HepG2 (cell line): Measurements from ENCODE around the gene PSEN1. TPM values are rescaled to one million over a fixed set of nuclear protein-coding genes. Genes with fewer than 3 reads are reported as not detected.
A peak's percentile ranks its signal among the peaks of the same experiment; 100 is the strongest.

ENCODE experiments used
- AGO2 ChIP-seq: fragments of 200-400 bp; formaldehyde crosslinking; optimal IDR thresholded peaks from 2 replicates; pipeline ENCODE3; 2017; ENCODE audit warnings: mild to moderate bottlenecking, low read depth, low read length, moderate library complexity
- ARHGAP35 ChIP-seq: sonication (generic); formaldehyde crosslinking; IDR thresholded peaks from 2 replicates; pipeline ENCODE4 v1.9.0; 2022; ENCODE audit warnings: mild to moderate bottlenecking, inconsistent platforms, moderate library complexity, missing genetic modification reagents, borderline replicate concordance
- GFI1 ChIP-seq: sonication (generic); formaldehyde crosslinking; IDR thresholded peaks from 2 replicates; pipeline ENCODE4 v1.5.0; 2020; ENCODE audit warnings: missing genetic modification reagents, mild to moderate bottlenecking, borderline replicate concordance
- HNF4A ChIP-seq: sonication (generic); formaldehyde crosslinking; IDR thresholded peaks from 2 replicates; pipeline ENCODE4 v1.4.0; 2020; ENCODE audit warnings: missing genetic modification reagents
- JARID2 ChIP-seq: sonication (generic); formaldehyde crosslinking; IDR thresholded peaks from 2 replicates; pipeline ENCODE4 v1.8.1; 2023; ENCODE audit warnings: missing genetic modification reagents, inconsistent platforms; ENCODE audit not compliant: insufficient replicate concordance
- KDM4B ChIP-seq: sonication (generic); formaldehyde crosslinking; IDR thresholded peaks from 2 replicates; pipeline ENCODE4 v1.4.0; 2020; ENCODE audit warnings: missing genetic modification reagents
- KLF15 ChIP-seq: sonication (generic); formaldehyde crosslinking; IDR thresholded peaks from 2 replicates; pipeline ENCODE4 v1.8.1; 2023; ENCODE audit warnings: borderline replicate concordance, mild to moderate bottlenecking, inconsistent platforms, missing genetic modification reagents, mixed read lengths
- MAFF ChIP-seq: IDR thresholded peaks from 2 replicates; pipeline ENCODE4 v1.6.1; 2011; ENCODE audit warnings: low read depth, low read length, improper control_type of control experiment
- POLR2G ChIP-seq: fragments of 200-400 bp; formaldehyde crosslinking; IDR thresholded peaks from 2 replicates; pipeline ENCODE4 v1.6.1; 2018; ENCODE audit warnings: mild to moderate bottlenecking, low read depth, low read length, moderate library complexity
- SMARCE1 ChIP-seq: fragments of 450-650 bp; IDR thresholded peaks from 2 replicates; pipeline ENCODE4 v1.6.1; 2017; ENCODE audit warnings: borderline replicate concordance
- SRF ChIP-seq: IDR thresholded peaks from 2 replicates; pipeline ENCODE4 v1.6.1; 2011; ENCODE audit warnings: mild to moderate bottlenecking, low read depth, low read length, moderate library complexity
- ZNF34 ChIP-seq: sonication (generic); formaldehyde crosslinking; IDR thresholded peaks from 2 replicates; pipeline ENCODE4 v1.4.0; 2020; ENCODE audit warnings: mild to moderate bottlenecking, missing genetic modification reagents, borderline replicate concordance
- polyA plus RNA-seq, 8 experiments: library from polyadenylated mRNA; depleted of rRNA in 3 of 8; stranded (reverse) in 7 of 8; unstranded in 1 of 8; fragments of >200 nt; fragmentation: Illumina TruSeq in 4 of 8; extraction: Trizol in 4 of 8; gene quantifications; 2 replicates each; pipeline versions ENCODE4 v1.2.1 to v1.2.3, GENCODE V29; 2011 to 2016; ENCODE audit warnings: low read depth in 4 of 8, missing spikeins in 1 of 8, mixed read lengths in 1 of 8; ENCODE audit not compliant: insufficient read depth in 1 of 8
- total RNA-seq, 5 experiments: library from RNA; depleted of rRNA; stranded (reverse); fragments of >200 nt; fragmentation: Illumina TruSeq; extraction: Trizol; gene quantifications; 2 replicates each; pipeline ENCODE4 v1.2.3, GENCODE V29; 2016; ENCODE audit warnings: low read depth in 1 of 5
- TF ChIP-seq, protein P1 (sequence below): sonication (generic); formaldehyde crosslinking; conservative IDR thresholded peaks from 2 replicates; pipeline ENCODE4 v1.4.0; 2020; ENCODE audit warnings: missing genetic modification reagents
- TF ChIP-seq, protein P2 (sequence below): IDR thresholded peaks from 2 replicates; pipeline ENCODE4 v1.6.1; 2018; ENCODE audit warnings: missing genetic modification reagents
- TF ChIP-seq, protein P3 (sequence below): sonication (generic); formaldehyde crosslinking; IDR thresholded peaks from 2 replicates; pipeline ENCODE4 v1.4.0; 2020; ENCODE audit warnings: missing genetic modification reagents
- TF ChIP-seq, protein P4 (sequence below): IDR thresholded peaks from 2 replicates; pipeline ENCODE4 v1.4.0; 2020; ENCODE audit warnings: mild to moderate bottlenecking, missing genetic modification reagents
- TF ChIP-seq, protein P5 (sequence below): sonication (generic); formaldehyde crosslinking; IDR thresholded peaks from 2 replicates; pipeline ENCODE4 v1.5.1; 2020; ENCODE audit warnings: missing genetic modification reagents, mild to moderate bottlenecking, borderline replicate concordance
- TF ChIP-seq, protein P6 (sequence below): IDR thresholded peaks from 2 replicates; pipeline ENCODE4 v1.6.1; 2016

The PSEN1 gene
- total and polyA plus RNA-seq, 2 of the 13 experiments (the other 11 are each of a cell fraction or from before 2014, with no cell fraction given) = 12.5 to 26.6 TPM

DNA sequence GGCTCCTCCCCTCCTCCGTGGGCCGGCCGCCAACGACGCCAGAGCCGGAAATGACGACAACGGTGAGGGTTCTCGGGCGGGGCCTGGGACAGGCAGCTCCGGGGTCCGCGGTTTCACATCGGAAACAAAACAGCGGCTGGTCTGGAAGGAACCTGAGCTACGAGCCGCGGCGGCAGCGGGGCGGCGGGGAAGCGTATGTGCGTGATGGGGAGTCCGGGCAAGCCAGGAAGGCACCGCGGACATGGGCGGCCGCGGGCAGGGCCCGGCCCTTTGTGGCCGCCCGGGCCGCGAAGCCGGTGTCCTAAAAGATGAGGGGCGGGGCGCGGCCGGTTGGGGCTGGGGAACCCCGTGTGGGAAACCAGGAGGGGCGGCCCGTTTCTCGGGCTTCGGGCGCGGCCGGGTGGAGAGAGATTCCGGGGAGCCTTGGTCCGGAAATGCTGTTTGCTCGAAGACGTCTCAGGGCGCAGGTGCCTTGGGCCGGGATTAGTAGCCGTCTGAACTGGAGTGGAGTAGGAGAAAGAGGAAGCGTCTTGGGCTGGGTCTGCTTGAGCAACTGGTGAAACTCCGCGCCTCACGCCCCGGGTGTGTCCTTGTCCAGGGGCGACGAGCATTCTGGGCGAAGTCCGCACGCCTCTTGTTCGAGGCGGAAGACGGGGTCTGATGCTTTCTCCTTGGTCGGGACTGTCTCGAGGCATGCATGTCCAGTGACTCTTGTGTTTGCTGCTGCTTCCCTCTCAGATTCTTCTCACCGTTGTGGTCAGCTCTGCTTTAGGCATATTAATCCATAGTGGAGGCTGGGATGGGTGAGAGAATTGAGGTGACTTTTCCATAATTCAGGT is at the start of gene PSEN1 (continued):
- TF ChIP-seq, protein P1, sequence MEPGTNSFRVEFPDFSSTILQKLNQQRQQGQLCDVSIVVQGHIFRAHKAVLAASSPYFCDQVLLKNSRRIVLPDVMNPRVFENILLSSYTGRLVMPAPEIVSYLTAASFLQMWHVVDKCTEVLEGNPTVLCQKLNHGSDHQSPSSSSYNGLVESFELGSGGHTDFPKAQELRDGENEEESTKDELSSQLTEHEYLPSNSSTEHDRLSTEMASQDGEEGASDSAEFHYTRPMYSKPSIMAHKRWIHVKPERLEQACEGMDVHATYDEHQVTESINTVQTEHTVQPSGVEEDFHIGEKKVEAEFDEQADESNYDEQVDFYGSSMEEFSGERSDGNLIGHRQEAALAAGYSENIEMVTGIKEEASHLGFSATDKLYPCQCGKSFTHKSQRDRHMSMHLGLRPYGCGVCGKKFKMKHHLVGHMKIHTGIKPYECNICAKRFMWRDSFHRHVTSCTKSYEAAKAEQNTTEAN (CRISPR knock-in tag) = peak; percentile 52; the same call in 1 of the 2 replicates
- TF ChIP-seq SRF (no peak), ZNF34 (no peak), JARID2 (no peak), KDM4B (no peak), HNF4A (CRISPR knock-in tag) (peak; percentile 51), AGO2 (peak; percentile 81), SMARCE1 (no peak), KLF15 (CRISPR knock-in tag) (no peak), POLR2G (peak; percentile 88), ARHGAP35 (CRISPR knock-in tag) (no peak; the same call in 1 of the 2 replicates), MAFF (no peak), GFI1 (no peak)
- TF ChIP-seq, protein P2, sequence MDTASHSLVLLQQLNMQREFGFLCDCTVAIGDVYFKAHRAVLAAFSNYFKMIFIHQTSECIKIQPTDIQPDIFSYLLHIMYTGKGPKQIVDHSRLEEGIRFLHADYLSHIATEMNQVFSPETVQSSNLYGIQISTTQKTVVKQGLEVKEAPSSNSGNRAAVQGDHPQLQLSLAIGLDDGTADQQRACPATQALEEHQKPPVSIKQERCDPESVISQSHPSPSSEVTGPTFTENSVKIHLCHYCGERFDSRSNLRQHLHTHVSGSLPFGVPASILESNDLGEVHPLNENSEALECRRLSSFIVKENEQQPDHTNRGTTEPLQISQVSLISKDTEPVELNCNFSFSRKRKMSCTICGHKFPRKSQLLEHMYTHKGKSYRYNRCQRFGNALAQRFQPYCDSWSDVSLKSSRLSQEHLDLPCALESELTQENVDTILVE (CRISPR knock-in tag) = no peak
- TF ChIP-seq, protein P3, sequence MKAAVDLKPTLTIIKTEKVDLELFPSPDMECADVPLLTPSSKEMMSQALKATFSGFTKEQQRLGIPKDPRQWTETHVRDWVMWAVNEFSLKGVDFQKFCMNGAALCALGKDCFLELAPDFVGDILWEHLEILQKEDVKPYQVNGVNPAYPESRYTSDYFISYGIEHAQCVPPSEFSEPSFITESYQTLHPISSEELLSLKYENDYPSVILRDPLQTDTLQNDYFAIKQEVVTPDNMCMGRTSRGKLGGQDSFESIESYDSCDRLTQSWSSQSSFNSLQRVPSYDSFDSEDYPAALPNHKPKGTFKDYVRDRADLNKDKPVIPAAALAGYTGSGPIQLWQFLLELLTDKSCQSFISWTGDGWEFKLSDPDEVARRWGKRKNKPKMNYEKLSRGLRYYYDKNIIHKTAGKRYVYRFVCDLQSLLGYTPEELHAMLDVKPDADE (CRISPR knock-in tag) = peak; percentile 86; the same call in 1 of the 2 replicates
- TF ChIP-seq, protein P4, sequence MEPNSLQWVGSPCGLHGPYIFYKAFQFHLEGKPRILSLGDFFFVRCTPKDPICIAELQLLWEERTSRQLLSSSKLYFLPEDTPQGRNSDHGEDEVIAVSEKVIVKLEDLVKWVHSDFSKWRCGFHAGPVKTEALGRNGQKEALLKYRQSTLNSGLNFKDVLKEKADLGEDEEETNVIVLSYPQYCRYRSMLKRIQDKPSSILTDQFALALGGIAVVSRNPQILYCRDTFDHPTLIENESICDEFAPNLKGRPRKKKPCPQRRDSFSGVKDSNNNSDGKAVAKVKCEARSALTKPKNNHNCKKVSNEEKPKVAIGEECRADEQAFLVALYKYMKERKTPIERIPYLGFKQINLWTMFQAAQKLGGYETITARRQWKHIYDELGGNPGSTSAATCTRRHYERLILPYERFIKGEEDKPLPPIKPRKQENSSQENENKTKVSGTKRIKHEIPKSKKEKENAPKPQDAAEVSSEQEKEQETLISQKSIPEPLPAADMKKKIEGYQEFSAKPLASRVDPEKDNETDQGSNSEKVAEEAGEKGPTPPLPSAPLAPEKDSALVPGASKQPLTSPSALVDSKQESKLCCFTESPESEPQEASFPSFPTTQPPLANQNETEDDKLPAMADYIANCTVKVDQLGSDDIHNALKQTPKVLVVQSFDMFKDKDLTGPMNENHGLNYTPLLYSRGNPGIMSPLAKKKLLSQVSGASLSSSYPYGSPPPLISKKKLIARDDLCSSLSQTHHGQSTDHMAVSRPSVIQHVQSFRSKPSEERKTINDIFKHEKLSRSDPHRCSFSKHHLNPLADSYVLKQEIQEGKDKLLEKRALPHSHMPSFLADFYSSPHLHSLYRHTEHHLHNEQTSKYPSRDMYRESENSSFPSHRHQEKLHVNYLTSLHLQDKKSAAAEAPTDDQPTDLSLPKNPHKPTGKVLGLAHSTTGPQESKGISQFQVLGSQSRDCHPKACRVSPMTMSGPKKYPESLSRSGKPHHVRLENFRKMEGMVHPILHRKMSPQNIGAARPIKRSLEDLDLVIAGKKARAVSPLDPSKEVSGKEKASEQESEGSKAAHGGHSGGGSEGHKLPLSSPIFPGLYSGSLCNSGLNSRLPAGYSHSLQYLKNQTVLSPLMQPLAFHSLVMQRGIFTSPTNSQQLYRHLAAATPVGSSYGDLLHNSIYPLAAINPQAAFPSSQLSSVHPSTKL (CRISPR knock-in tag) = no peak; the same call in 1 of the 2 replicates
- TF ChIP-seq, protein P5, sequence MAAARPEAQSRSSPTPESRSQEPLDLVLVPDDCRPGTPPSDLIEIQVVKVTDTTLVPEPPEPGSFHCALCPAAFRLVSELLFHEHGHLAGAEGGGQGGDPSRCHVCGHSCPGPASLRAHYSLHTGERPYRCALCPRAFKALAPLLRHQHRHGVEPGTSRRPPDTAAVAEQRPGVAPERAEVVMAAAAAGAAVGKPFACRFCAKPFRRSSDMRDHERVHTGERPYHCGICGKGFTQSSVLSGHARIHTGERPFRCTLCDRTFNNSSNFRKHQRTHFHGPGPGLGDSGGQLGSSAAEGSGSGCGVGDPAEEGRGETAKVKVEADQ = peak; percentile 57; the same call in 1 of the 2 replicates
- TF ChIP-seq, protein P6, sequence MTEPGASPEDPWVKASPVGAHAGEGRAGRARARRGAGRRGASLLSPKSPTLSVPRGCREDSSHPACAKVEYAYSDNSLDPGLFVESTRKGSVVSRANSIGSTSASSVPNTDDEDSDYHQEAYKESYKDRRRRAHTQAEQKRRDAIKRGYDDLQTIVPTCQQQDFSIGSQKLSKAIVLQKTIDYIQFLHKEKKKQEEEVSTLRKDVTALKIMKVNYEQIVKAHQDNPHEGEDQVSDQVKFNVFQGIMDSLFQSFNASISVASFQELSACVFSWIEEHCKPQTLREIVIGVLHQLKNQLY (CRISPR knock-in tag) = no peak
